GM13977 (cell line): ENCODE measurements around the gene DDX25.

Source experiments
- DNase-seq: peaks from one replicate; pipeline ENCODE4 v3.0.0; 2012; ENCODE audit warnings: low spot score
- in situ Hi-C: fragments of 300-500 bp; cut with MboI; formaldehyde crosslinking; loops from one replicate; pipeline ENCODE4 v1.12.0; 2022; ENCODE audit warnings: low sequenced_read_pairs, low pct_unique_long_range_greater_than_20kb, mixed read lengths, inconsistent platforms; ENCODE audit not compliant: unreplicated experiment
- TF ChIP-seq, protein P1 (sequence below): IDR thresholded peaks from 2 replicates; pipeline ENCODE4 v1.5.1; 2012; ENCODE audit warnings: mild to moderate bottlenecking, control low read depth; ENCODE audit not compliant: insufficient read depth; ENCODE audit errors: extremely low read depth, missing control alignments

Gene DDX25

GRCh38 chr11:125929445-125930075 lies 25.3 kb downstream of the DDX25 start:
- no peak for DNase-seq
- in situ Hi-C loops = no loop called here
- TF ChIP-seq, protein P1, sequence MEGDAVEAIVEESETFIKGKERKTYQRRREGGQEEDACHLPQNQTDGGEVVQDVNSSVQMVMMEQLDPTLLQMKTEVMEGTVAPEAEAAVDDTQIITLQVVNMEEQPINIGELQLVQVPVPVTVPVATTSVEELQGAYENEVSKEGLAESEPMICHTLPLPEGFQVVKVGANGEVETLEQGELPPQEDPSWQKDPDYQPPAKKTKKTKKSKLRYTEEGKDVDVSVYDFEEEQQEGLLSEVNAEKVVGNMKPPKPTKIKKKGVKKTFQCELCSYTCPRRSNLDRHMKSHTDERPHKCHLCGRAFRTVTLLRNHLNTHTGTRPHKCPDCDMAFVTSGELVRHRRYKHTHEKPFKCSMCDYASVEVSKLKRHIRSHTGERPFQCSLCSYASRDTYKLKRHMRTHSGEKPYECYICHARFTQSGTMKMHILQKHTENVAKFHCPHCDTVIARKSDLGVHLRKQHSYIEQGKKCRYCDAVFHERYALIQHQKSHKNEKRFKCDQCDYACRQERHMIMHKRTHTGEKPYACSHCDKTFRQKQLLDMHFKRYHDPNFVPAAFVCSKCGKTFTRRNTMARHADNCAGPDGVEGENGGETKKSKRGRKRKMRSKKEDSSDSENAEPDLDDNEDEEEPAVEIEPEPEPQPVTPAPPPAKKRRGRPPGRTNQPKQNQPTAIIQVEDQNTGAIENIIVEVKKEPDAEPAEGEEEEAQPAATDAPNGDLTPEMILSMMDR = no peak

- TF ChIP-seq, protein P1 = no peak
- in situ Hi-C loops = no loop called here
- DNase-seq = no peak
Observed at GRCh38 chr11:125930076-125930450, 25.8 kb downstream of the DDX25 start.

DNA sequence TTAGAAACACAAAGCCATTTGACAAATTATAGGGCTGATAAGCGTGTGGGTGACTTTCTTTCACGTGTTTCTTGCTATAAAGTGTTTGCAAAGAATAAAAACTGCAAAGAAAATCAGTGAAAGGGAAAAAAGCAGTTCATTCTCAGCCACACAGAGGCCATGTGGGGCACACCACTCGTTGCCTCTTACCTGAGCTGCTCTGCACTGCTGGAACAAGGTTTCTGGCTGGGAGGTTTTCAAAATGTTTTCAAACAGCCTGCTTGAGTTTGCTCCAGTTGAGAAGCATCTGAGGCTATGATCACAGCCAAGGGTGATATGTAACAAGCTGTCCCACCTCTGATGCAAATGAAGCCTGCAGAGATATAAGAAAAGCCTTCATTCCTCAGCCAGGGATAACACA lies 26.8 kb downstream of the DDX25 start:
- in situ Hi-C loops = no loop called here
- TF ChIP-seq, protein P1 = no peak
- DNase-seq = no peak

GRCh38 chr11:125931668-125932067 lies 27.4 kb downstream of the DDX25 start:
- TF ChIP-seq, protein P1 = no peak
- no peak for DNase-seq
- in situ Hi-C loops = no loop called here

DNA sequence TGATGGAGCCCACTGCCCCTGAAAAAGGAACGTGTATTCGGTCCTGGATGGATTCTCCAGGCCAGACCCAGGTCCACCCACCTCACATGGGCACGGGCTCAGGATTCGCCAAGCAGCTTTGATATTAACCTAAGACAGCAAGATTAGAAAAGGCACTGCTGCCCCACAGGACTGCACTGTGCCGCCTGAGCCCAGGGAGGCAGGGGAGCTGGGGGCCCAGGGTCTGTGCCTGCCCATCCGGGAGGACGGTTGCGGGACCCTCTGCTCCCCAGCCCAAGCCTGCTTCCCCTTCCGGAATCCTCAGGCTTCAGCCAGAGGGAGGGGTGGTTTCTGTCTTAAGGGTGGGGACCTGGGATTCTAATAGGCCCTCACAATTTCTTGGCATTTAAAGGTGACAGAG lies 28.0 kb downstream of the DDX25 start:
- in situ Hi-C loops = no loop called here
- TF ChIP-seq, protein P1 = no peak
- no peak for DNase-seq

DNA sequence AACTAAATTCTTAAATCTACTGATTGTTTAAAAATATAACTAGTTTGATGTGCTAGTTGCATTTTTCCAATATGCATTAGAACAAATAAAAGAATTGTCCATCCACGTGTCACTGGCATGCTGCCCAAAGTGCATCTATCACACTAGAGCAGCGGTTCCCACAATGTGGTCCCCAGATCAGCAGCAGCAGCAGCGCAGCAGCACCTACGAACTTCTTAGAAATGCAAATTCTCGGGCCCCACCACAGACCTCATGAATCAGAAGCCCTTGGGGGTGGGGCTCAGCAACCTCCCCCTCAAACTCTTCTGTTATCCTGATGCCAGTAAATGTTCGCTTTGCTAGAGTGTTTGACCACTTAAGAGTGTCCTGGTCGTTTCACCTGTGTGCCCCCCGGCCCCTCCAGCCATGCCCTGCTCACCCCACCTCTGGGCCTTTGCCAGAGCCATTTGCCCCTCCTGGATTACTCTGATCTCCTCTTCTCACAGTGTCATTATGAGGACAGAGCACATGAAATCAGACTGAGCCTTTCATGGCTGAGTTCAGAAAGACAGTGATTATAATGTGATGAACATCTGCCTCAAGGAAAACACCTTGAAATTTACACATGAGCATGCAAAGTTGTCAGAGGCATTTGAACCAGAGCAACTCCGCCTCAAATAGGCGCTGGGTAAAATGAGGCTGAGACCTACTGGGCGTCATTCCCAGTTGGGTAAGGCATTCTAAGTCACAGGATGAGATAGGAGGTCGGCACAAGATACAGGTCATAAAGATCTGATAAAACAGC lies 28.9 kb downstream of the DDX25 start:
- in situ Hi-C loops = no loop called here
- TF ChIP-seq, protein P1 = no peak

More for the DNA sequence above, 28.9 kb downstream of the DDX25 start:
- no peak for DNase-seq
